HG03025 (cell line): ENCODE results near the gene ARFGEF2.

ENCODE experiments used
- ATAC-seq: cut with Tn5 transposase; IDR thresholded peaks from one replicate; pipeline ENCODE4 v1.9.1; 2021; ENCODE audit warnings: mild to moderate bottlenecking, moderate library complexity; ENCODE audit not compliant: unreplicated experiment, low FRiP score

The ARFGEF2 gene

DNA sequence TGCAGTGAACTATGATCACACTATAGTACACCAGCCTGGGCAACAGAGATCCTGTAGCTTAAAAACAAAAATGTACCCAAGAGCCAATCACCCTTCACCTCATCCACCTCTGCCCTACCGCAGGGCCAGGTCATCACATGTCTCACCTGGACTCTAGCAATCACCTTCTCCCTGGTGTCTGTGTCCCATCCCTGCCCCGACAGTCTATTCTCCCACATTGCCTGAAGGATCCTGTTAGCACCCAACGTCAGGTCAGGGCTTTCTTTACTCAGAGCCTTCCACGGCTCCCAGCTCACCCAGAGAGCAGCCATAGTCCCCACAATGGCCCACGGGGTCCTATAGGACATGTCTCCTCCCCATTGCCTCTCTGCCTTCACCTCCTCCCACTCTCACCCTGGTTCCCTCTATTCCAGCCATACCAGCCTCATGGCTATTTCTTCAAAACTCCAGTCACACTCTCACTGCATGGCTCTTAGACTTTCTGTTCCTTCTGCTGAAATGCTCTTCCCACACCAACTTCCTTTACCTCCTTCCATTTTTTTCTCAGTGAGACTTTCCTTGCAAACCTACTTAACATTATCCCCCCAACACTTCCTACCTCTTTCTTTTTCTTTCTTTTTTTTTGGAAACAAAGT, 22.5 kb upstream of the ARFGEF2 start:
- ATAC-seq, result no peak

DNA sequence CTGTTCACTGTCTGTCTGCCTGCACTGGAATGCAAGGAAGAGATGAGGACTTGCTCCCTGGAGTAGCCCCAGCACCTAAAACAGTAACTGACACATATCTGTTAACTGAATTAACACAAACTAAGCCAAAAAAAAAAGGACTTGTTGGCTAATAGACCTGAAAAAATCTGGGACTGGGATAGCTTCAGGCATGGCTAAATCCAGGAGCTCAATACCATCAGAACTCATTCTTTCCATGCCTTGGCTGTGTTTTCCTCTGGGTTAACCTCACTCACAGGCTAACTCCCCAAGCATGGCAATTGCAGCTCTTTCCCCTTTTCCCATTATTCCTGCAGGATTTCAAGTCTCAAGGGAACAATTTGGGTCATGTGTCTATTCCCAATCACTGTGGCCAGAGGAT, 21.6 kb upstream of the ARFGEF2 start:
- no peak for ATAC-seq

DNA sequence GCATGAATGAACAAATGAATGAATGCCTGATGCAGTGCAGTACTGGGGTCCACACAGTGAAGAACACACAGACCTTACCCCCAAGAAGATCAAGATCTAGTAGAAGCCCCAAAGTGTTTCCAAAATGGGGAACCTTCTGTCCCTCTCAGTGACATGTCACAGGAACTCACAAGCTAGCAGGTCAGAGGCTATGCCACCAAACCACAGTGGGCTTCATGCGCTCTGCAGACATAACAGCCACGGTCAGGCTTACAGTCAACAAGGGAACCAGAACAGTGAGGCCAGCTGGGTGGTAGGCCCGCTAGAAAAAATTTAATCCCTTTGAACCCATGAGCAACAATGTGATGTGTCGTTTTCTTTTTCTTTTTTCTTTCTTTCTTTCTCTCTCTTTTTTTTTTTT, 20.2 kb upstream of the ARFGEF2 start:
- no peak for ATAC-seq

DNA sequence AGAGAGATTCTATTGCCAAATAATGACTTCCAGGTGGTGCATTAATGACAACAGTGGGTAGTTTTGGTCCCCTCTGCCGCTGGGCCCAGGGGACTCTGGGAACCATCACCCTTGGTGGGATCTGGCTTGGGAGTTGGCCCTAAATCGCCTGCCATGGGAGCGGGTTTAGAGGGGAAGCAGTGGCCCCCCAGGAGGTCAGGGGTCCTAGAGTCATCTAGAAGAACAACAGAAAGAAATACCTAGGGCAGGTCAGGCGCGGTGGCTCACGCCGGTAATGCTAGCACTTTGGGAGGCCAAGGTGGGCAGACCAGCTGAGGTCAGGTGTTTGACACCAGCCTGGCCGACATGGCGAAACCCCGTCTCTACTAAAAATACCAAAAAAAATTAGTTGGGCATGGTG, 17.8 kb upstream of the ARFGEF2 start:
- ATAC-seq, result no peak

DNA sequence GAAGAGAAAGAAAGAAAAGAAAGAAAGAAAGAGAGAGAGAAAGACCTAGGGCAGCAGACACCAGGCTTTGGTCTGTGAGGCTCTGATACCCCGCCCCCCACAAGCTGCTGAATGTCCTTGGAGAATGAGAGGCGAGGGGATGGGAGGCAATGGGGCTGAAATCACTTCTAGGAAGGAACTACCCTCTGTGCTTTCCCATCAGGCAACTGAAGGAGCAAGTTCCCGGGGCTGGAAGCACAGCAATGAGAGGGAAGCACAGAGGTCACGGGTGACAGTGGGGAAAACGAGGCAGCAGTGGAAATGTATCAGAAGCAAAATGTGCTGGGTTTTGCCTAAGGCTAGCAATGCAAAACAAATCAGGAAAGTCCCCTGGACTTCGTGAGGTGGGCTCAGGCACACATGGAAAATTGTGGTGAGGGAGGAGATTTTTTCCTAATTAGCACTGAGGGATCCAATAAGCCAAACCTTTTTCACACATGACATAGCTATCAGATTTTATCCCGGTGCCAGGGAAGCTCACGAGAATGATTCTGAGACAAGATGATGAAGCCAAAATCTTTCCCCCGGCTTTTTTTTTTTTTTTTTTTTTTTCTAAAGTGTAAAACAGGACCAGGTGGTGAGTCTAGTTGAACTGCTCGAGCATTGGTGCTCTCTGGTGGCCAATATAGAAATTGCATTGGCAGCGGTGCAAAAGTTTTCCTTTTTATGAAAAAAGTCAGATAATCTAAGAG, 16.8 kb upstream of the ARFGEF2 start:
- no peak for ATAC-seq

DNA sequence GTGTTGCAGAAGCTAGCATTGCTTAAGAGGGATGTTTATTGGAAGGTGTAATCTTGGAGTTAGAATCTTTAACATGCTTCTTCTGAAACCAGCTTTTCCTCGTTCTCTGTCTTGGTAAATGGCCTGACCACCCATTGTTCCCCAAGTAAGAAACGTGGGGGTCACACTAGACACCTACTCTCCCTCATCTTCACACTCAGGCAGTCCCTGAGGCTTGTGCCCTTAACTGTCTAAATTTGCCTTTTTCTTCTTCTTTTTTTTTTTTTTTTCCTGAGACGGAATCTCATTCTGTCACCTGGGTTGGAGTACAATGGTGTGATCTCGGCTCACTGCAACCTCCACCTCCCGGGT, 16.2 kb upstream of the ARFGEF2 start:
- ATAC-seq, result no peak

DNA sequence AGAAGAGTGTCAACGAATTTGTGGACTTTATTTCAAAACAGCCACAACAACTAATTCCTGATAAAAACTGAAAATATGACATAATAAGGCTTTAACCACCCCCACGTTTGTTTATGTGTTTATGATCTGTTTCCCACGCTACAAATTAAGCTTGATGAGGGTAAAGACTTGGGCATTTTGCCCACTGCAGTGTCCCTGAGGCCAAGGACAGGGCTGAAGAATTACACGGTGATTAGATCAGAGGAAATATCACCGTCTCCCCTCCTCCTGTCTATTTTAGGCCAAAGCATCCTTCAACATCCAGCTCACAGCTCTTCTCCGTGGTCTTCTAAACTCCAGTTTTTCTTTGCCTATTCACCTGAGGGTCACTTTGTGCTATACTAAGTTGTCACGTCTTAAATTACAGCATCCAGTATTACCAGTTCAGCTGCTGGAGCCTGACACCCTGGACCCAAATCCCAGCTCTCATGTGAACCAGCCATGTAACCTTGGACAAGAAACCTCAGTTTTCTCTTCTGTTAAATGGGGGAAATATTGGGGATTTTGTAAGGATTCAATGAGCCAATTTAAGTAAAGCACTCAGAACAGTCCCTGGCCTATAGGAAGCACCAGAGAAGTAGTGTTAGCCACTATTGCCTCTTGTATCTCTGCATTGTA, 15.2 kb upstream of the ARFGEF2 start:
- ATAC-seq, result no peak

DNA sequence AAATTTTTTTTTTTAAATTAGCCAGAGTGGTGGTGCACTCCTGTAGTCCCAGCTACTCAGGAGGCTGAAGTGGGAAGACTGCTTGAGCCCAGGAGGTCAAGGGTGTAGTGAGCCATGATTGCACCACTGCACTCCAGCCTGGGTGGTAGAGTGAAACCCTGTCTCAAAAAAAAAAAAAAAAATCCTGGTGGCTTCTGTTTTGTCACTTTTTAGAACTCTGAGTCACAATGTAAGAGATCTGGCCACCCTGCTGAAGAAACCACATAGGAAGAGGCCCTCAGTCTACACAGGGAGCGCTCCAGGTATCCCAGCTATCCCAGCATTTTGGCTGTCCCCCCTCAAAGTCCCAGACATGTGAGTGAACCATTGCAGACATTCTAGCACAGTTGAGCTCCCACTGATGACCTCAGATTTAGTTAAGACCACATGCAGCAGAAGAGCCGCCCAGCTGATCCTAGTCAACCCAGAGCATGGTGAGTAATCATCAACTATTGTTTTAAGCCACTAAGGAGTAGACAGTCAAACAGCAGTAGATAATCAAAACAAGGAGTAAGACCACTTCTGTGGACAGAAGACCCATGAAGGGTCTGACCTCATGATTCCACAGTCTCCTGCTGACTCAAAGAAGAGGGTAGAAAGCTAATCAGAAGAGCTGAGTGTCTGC, 12.7 kb upstream of the ARFGEF2 start:
- ATAC-seq, result no peak

DNA sequence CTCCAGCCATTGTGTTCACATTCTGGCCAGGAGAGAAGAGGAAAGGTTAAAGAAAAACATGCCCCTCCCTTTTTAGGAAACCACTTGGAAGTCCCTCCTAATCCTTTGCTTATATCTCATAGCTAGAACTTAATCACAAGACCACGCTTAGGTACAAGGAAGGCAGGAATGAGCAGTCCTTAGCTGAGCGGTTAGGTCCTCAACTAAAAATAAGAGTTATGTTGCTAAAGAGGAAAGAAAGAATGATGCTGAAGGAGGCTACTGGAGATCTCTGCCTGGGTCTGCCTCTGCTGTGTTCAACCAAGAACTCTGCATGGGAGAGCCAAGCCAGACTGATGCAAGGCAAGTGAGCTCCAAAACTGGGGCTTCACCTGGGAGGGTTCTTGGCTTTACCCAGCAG, 11.6 kb upstream of the ARFGEF2 start:
- no peak for ATAC-seq

DNA sequence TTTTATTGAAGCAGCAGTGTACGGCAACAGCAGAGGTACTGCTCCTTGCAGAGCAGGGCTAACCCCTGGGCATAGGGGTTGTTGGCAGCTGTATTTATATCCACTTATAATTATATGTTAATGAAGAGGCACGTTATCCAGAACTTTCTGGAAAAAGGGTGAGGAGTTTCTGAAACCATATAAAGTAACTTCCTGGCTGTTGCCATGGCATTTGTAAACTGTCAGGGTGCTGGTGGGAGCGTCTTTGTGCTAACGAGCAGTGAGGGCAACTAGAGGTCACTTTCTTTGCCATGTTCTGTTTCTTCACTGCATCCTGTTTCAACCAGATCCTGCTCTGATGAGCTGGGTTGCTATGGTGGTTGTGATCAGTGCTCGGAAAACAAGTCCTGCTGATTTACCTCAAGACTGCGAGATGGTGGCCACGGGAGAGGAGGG, 11.1 kb upstream of the ARFGEF2 start:
- ATAC-seq, result no peak

DNA sequence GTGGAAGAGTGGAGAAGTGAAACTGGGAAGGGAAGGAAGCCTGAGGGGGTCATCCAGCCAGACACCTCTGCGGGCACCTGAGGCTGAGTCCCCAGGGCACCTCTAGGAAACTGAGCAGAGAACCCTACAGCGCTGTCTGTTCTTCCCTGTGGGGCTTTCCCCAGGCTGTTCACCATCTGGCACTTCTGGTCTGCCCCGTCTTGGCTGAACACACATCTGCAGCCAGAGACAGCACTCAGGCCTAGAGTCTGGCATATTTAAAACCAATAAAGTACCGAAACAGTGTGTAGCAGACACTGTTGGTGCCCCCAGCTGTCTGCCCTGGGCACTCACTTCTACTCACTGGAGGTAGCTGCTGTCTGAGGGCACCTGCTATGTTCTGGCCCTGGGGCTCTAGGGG, 9.4 kb upstream of the ARFGEF2 start:
- ATAC-seq, result peak; percentile 64

DNA sequence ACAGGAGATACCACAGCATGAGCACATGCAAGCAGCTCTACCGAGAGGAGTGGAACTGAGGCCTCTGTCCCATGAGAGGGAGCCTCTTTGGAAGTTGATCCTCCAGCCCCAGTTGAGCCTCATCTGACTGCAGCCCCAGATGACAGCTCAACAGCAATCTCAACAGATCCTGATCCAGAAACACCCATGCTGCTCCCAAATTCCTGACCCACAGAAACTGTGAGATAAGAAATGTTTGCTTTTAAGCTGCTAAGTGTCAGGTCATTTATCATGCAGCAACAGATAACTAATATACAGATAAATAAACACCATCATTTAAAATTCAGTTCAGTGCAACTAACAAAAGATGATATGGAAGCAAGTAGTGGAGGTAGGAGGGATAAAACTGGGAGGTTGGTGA, 4.8 kb upstream of the ARFGEF2 start:
- no peak for ATAC-seq

DNA sequence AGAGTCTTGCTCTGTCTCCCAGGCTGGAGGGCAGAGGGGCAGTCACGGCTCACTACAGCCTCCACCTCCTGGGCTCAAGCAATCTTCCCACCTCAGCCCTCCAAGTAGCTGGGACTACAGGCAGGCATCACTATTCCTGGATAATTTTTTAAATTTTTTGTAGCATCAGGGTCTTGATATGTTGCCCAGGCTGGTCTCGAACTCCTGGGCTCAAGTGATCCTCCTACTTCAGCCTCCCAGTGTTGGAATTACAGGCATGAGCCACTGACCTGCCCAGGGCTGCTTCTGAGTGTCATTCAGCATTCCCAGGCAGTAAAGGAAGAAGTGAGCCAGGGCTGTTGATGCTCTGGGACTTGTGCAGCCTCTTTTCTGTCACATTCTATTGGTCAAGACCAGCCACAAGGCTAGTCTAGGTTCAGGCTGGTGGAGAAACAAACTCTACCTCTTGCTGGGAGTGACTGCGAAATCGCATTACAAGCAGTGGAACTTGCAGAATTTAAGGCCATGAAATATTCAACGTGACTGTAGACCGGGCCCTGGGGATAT, 2.1 kb upstream of the ARFGEF2 start:
- no peak for ATAC-seq

DNA sequence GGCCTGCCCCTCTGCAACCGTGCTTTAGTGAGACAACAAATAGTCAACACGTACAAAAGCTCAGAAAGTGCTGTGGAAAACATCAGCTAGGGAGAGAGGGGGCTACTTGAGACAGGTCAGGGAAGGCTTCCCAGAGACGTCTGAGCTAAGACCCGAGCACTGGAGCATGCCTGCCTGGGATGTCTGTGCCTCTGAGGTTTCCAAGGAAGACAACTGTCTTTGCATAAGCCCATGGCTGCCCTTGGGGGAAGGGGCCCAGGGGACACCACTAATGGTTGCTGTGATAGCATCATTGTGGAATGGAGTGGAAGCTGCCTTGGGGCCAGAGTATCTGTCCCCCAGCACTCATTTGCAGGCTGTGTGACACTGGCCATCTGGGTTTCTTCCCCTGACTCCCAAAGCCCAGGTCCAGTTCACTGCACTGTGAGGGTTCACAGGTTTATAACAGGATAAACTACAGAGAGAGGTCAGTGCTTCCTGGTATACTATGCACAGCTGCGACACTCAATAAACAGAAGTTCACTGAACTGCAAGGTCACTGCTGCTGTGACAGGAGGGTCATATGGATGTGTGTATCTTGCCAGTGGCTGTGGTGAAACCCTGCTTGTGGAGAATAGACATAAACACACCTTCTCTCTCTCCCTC, 1.5 kb upstream of the ARFGEF2 start:
- ATAC-seq, result no peak

DNA sequence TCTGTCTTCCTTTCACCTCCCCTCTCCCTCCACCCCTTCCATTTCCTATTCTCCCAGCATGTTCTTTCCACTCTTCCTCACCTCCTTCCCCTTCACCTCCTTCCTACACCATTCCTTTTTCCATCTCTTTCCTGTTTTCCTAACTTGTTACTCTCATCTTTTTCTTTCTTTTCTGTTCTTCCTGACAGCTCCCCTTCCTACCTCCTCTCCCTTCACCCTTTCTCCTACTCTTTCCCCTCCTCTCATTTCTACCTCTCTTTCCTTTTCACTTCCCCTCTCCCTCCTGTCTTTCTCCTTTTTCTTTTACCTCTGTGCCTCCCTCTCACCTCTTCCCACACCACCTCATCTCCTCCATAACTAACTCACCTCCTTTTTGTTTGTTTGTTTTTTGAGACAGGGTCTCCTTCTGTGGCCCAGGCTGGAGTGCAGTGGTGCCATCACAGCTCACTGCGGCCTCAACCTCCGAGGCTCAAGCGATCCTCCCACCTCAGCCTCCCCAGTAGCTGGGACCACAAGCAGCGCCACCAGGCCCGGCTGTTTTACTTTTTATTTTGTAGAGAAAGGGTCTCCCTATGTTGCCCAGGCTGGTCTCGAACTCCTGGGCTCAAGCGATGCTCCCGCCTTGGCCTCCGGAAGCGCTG, 864 bp upstream of the ARFGEF2 start:
- no peak for ATAC-seq

DNA sequence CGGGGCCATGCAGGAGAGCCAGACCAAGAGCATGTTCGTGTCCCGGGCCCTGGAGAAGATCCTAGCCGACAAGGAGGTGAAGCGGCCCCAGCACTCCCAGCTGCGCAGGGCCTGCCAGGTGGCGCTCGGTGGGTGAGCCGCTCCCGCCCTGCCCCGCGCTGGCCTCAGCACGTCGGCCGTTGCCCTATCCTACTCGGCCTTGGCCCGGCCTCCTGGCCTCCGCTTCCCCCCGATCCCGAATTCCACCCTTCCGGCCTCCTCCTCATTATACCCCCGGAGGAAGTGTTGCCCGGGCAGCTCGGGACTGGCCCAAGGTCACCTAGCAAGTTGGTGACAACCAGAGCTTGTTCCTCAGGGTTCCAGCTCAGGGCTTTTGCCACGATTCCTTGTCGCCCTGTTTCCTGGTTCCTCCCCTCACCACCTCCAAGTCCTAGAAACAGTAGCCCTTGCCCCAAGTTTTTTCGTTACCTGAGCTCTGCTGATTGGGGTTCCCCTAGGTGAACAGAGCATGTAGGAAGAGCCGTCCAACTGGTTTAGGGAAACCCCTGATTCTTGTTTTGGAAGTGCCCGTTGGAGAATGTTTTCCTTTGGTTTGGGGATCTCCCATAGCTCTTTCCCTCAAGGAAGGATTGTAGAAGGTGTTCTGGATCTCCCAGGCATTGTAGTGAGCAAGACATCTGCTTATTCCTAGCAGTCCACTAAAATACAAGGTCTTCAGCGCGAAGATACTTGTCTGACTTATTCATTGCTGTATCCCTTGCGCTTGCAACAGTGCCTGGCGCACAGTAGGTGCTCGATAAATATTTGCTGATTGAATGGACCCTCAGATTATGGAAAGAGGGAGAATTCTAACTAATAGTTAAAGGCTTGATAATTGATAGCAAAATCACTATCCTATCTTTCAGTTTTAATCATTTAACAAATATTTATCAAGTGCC, 641 bp downstream of the ARFGEF2 start:
- no peak for ATAC-seq

DNA sequence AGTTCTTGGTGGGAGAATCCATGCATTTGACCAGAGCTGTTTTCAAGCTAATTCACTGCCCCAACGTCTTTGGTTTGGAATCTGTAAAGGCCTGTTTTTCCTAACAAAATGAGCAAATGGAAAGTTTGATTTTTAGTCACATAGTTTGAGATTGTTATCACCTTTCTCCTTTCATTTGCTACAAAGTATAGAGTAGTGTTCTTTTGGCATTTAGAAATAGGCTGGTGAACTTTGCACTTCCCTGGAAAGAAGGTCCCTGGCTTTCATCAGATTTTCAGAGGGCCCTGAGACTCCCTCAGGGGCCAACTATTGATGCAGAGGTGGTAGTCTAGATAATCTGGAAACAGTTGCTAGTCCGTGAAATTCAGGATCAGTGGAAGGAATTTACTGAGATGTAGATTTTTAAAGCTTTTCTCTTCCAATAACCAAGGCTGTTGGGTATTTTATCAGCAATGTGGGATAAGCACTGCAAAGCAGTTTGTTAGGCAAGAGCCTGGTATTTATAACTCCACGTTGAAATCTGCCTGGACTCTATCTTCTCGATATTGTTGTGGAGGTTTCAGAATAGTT, 1.7 kb downstream of the ARFGEF2 start:
- no peak for ATAC-seq

DNA sequence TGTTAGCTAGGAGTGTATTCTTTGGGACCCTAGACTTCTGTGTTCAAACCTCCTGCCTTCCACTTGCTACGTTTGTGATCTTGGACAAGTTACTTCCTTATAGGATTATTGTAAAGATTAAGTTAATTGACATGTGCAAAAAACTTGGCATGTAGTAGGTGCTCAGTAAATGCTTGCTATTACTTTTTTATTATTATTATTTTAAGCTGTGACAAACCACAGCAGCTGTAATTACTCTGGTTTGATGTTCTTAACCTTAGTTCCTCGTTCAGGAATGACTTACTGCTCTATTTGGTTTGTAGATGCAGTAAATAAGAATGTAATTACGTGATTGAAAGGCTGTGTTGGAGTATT, 3.2 kb downstream of the ARFGEF2 start:
- no peak for ATAC-seq

DNA sequence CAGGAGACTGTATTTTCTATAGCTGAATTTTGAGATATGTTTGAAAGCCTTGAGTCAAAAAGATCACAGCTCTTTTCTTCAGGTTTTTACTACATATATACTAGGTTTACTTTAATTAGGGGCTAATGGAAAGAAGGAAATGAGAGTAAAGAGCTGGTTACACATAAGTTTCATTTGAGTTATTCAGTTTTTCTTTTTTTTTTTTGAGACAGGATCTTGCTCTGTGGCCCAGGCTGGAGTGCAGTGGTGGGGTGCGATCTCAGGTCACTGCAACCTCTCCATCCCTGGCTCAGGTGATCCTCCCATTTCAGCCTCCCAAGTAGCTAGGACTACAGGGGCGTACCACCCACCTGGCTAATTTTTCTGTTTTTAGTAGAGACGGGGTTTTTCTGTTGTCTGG, 4.8 kb downstream of the ARFGEF2 start:
- no peak for ATAC-seq
